LNCaP clone FGC (cell line): ENCODE data around the gene PTTG2.

Experiments used
- DNase-seq: peaks from one replicate; pipeline ENCODE4 v3.0.0-alpha.2; 2011; ENCODE audit warnings: low read depth
- H3K4me3 ChIP-seq: 2 replicates; pipeline ENCODE4 v1.5.1; 2011; ENCODE audit warnings: mild to moderate bottlenecking, low read depth, low read length, control low read depth
- TF ChIP-seq, protein P1 (sequence below): IDR thresholded peaks from 2 replicates; pipeline ENCODE4 v1.5.1; 2012; ENCODE audit warnings: mild to moderate bottlenecking; ENCODE audit not compliant: control insufficient read depth, insufficient read depth; ENCODE audit errors: extremely low read depth

The PTTG2 gene

DNA sequence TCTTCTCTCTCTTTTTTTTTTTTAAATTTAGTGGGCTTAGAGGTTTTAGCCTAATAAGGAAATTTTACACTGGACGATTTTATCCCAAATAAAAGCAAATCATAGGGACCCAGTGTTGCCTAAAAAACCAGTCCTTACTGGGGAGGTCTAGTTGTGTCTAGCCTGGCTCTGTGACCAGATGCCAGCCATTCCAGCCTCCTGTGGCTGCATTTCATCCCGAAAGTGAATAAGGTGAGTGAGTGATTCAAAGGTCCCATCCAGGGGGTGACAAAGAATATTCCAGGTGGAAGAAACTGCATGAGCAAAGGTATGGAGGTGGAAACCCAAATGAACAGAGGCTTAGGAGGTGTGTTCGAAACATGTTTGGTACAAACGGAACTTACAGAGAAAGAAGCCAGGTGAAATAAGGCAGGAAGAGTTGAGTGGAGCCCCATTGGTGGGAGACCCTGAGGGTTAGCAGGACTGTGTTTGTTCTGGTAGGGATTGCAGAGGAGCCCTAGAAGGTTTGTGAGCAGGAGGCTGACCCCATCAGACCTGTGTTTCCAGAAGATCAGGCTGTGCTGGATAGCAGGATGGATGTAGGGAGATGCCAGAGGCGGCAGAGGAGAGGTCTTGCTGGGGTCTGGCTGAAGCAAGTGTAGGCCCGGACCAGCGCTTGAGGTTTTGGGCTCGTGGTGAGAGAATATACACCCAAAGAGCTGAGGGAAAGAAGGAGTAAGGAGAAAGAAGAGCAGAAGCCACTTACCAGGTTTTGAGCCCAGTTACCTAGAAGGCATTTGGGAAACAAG, 31.6 kb downstream of the PTTG2 start:
- TF ChIP-seq, protein P1, sequence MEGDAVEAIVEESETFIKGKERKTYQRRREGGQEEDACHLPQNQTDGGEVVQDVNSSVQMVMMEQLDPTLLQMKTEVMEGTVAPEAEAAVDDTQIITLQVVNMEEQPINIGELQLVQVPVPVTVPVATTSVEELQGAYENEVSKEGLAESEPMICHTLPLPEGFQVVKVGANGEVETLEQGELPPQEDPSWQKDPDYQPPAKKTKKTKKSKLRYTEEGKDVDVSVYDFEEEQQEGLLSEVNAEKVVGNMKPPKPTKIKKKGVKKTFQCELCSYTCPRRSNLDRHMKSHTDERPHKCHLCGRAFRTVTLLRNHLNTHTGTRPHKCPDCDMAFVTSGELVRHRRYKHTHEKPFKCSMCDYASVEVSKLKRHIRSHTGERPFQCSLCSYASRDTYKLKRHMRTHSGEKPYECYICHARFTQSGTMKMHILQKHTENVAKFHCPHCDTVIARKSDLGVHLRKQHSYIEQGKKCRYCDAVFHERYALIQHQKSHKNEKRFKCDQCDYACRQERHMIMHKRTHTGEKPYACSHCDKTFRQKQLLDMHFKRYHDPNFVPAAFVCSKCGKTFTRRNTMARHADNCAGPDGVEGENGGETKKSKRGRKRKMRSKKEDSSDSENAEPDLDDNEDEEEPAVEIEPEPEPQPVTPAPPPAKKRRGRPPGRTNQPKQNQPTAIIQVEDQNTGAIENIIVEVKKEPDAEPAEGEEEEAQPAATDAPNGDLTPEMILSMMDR = no peak
- H3K4me3 ChIP-seq = no peak overlapping the region
- DNase-seq = no peak

DNA sequence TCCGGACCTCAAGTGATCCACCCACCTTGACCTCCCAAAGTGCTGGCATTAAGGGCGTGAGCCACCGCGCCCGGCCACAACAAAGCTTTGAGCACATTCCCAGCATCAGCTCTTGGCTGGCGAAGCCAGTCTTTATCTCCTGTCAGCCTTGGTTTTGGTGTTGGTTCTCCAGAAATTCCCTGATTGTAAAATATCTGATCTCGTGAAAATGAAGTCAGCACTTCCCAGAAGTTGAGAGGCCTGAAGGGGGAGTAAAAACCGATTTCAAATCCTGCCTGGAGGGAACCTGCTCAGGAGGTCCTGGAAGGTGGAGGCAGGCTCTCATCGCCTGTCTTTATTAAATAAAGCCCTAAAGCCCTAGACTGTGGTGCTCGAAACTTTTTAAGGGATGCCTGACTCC, 33.6 kb downstream of the PTTG2 start:
- DNase-seq = no peak
- H3K4me3 ChIP-seq = no peak overlapping the region
- TF ChIP-seq, protein P1 = no peak

DNA sequence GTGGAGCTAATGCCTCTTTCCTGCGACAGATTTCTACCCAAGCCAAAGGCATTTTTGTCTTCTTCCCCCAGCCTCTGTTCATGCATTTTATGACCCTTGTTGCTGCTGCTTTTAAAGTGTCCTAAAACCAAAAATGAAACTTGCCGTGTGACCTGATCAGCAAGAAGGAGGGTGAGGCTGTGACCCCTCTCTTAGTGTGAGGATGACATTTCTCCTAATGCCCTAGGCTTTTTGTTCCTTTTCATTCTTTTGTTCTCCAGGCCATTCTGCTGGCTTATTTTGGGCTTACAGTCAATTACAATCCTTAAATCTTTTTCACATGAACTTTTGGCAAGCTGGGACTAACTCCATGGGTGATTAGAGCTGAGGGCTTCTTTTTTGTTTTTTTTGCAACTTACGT, 34.4 kb downstream of the PTTG2 start:
- TF ChIP-seq, protein P1 = no peak
- DNase-seq = no peak
- H3K4me3 ChIP-seq = no peak overlapping the region

DNA sequence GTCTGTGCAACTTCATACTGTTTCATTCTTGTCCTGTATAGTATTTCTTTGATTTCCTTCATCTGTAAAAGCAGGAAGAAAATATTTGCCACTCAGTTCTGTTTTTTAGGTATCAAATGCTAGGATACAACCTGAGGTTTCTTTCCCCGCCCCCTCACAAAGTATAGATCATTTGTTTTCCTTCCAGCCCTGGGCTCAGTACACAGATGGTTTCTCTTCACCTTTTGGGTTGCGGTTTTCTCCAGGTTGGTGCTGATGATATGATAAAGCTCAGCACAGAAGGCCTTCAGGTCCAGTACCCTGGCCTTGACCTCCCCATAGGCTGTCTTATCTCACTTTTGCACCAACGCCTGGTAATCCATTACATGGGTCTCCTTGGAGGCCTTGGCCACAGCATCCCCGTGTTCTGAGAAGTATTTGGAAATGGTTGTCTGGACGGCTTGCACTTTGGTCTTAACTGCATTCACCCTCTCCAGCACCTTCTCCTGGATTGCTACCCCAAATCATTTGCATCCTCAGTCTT, 35.2 kb downstream of the PTTG2 start:
- no peak for DNase-seq
- H3K4me3 ChIP-seq = no peak overlapping the region
- TF ChIP-seq, protein P1 = no peak

DNA sequence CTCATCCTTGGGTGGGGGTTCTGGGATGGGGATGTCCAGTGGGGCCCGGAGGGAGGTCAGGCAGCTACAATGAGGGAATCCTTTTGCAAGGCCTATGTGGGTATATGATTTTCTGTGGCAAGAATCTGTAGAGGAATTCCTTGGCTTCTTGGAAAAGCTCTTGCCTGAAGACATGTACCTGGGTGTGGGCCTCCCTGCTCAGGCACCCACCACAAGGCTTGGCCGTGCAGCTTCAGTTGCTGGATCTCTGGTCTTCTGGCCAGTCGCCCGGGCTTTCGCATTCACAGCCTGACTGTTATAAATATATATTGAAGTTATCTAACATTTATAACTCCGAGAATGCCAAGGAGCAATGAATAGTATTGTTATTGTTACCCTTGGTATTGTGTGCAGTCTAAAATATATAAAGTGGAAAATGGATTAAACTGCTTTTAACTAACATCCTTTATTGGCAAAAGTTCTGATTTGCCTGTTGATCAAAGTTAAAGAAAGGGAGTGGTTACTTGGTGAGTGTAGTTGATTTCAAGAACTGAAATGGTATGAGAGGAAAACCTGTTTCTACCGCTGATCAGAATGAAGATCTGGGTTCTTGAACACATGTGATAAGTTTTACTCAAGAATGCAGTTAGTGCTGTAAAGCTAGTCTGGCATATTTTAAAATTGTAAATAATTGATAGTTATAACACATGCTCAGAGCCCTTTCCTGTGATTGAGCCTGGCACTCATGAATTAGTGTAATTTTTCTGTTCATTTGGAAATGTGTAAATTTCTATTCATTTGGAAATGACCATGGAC, 36.0 kb downstream of the PTTG2 start:
- TF ChIP-seq, protein P1 = no peak

DNA sequence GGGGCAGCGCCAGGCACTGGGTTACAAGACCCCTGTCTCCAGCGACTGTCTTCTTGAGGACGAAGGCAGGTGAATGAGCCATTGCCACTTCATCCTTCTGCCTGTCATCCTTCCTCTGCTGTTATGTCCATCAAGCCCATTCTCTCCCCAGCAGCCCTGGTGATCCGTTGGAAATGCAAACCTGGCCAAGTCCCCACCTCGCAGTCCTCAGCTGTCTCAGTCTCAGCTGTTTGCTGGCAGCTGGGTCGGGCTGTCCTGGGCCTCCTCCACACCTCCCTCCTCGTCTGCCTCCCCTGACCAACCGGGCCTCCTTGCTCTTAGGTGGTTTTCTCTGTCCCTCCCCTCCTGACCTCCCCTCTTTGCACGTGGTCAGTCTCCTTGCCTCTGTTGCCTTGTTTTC, 38.0 kb downstream of the PTTG2 start:
- no peak for DNase-seq
- TF ChIP-seq, protein P1 = no peak
- no peak overlapping the region for H3K4me3 ChIP-seq

More for the DNA sequence above, 36.0 kb downstream of the PTTG2 start:
- no peak for DNase-seq
- no peak overlapping the region for H3K4me3 ChIP-seq
